ENCODE measurements around the gene DPYSL3.

DNA sequence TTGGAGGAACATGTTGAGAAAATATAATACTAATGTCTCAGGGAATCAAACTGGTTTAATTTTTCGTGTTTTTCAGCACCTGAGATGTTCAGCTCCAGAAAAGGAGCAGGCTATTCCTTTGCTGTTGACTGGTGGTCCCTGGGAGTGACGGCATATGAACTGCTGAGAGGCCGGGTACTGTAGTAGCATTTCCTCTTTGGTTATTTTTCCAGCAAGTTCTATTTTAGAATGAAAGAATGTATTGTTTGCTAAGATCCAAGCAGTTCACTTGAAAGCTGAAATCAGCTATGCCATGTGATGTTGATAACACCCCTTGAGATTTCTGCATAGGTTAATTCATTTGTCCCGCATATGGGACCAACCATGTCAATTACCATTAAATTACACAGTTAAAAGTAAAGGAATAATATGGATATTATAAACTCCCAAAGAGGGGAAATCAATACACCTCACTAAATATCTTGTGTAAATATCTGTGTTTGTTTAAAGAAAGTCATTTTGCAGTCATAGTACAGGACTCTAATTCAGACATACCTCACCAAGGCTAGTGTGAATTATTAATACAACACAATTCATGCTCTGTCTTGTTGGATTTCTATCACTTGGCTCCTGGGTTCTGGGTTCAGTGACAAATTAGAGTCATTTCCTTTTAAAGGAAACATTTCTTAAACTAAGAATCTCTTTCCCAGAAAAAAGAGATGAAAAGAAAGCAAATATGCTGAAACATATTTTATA lies 148.3 kb downstream of the DPYSL3 start:
- TF ChIP-seq BHLHE40 (IDR thresholded peaks at IDR 0.05; ENCODE audit: borderline replicate concordance) (no peak), SUZ12 (IDR thresholded peaks at IDR 0.05) (no peak), FOXM1 (IDR thresholded peaks at IDR 0.05; ENCODE audit: borderline replicate concordance) (no peak), SP1 (IDR thresholded peaks at IDR 0.05) (no peak), ARNT (IDR thresholded peaks at IDR 0.05) (no peak), ZNF384 (IDR thresholded peaks at IDR 0.05) (no peak), NFRKB (IDR thresholded peaks at IDR 0.05) (no peak)
